EH (cell line): ENCODE results near the gene STRN.
"Not testable (repeated sequence)": the region's sequence is repeated elsewhere in the genome, so short reads cannot be mapped to it uniquely, and the experiment has no call there.

ENCODE experiments used
- DNase-seq: peaks from one replicate; pipeline ENCODE4 v3.0.0-alpha.2; 2015; ENCODE audit warnings: low read depth

The STRN gene

GRCh38 chr2:36964496-36965058, 1.8 kb downstream of the STRN start:
- DNase-seq: peak; percentile 6

GRCh38 chr2:36963734-36964133, 2.6 kb downstream of the STRN start:
- no peak for DNase-seq

GRCh38 chr2:36963106-36963505, 3.2 kb downstream of the STRN start:
- no peak for DNase-seq

DNA sequence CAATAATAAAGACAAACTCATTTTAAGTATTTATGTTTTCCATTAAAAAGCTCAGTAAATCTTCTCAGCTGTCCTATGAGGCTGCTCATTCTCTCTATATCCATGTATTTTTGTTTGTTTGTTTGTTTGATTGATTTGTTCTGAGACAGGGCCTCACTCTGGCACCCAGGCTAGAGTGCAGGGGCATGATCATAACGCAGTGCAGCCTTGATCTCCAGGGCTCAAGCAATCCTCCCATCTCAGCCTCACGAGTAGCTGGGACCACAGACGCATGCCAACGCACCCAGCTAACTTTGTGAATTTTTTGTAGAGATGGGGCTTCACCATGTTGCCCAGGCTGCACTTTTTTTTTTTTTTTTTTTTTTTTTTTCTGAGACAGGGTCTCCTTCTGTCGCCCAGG, 5.6 kb downstream of the STRN start:
- DNase-seq: no peak

DNA sequence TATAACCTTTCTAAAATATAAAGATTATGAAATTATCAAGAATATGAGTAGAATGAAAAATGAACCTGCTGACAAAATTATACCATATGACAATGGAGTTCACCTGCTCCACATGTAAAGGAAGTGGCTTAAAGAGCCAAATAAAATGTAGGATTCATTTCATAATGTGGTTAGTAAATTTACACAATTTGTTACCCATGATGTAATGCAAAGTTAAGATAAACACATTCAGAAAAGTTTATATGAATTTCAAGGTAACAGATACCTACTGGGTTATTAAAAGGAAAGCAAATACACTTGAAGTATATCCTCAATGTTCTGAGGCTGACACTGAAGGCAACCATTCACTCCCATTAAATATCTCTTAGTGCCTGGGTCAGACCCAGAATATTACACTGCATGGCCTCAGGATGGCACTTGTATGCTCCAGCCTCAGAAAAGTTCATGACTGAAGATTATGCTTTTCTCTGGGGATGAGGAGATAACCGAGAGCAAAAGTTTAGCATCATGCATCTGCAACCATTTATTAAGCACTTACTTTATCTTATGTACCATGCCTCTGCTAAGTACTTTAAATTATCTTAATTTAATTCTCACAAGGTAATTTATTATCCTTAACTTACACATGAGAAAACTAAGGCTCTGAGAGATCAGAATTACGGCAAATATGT, 6.2 kb downstream of the STRN start:
- DNase-seq: no peak

GRCh38 chr2:36954977-36955607, 11.2 kb downstream of the STRN start:
- DNase-seq: no peak

DNA sequence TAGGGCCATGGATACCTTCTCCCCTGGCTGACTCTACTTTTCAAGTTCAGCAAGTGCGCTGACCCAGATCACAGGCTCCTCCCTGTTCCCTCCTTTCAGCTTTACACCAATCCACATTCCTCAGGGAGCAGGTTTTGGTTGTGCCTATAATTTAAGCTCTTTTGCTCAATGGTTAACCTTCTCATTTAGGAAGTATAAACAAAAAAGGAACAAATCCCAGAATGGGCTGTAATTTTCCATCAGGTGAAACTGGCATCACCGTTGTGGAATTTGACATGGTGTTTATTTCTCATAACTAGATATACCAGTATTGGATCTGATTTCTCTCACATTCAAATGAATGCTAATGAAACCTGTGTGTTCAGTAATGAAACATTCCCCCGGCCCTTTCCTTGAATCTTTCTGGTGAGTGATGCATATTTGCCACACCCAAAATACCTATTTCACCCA, 13.6 kb downstream of the STRN start:
- no peak for DNase-seq

- peak; percentile 58 for DNase-seq
Observed at GRCh38 chr2:36951574-36951973, 14.8 kb downstream of the STRN start.

DNA sequence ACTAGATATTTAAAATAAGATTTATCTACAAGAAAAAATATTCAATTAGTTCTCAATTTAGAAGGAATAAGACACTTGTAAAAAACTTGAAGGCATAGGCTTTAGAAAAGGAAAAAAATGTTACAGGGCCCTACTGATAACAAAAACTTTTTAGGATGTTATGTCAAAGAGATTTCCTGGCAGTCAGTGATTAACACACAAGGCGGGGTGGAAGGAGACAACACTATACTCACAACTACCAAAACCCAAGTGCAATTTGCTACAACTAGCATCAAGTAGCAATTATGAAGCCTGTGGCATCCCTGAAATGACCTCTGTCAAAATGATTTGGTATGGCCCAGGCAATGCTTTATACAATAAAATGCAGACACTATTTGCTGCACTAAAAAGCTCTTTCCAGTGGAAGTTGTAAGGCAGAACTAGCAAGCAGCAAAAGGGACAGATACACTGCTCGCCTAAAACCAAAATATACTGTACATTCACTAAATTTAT, 15.3 kb downstream of the STRN start:
- peak; percentile 5 for DNase-seq

DNA sequence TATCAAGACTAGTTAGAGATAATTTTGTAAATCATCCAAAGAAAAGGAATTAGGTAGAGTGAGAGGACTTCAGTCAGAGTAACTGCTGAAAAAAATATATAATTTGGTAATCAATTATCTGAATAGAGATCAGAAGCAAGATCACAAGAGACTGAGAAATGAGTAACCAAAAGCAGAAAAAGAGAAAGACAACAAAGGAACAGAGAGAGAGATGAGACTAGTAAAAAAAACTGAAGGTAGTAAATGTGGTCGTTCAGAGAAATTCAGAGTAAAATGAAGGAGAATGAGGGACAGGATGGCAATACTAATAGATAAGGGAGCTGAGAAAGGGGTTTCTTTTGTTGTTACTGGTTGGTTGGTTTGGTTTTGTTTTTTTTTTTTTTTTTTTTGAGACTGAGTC, 16.5 kb downstream of the STRN start:
- no peak for DNase-seq

DNA sequence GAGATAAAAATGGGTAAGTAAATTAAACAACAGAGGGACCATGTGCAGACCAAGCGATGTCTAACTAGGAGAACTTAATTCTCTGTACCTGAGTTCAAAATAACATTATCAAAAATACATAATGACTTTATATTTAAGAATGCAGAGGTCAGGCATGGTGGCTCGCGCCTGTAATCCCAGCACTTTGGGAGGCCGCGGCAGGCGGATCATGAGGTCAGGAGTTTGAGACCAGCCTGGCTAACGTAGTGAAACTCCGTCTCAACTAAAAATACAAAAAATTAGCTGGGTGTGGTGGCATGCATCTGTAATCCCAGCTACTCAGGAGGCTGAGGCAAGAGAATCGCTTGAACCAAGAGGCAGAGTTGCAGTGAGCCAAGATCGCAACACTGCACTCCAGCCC, 21.1 kb downstream of the STRN start:
- DNase-seq: not testable (repeated sequence)

GRCh38 chr2:36941867-36942266, 24.5 kb downstream of the STRN start:
- DNase-seq: no peak

- DNase-seq: not testable (repeated sequence)
Observed at GRCh38 chr2:36936526-36936925, 29.8 kb downstream of the STRN start.

GRCh38 chr2:36931688-36932087, 34.6 kb downstream of the STRN start:
- DNase-seq: not testable (repeated sequence)

- DNase-seq: peak; percentile 73
Observed at GRCh38 chr2:36930787-36931410, 35.4 kb downstream of the STRN start.

DNA sequence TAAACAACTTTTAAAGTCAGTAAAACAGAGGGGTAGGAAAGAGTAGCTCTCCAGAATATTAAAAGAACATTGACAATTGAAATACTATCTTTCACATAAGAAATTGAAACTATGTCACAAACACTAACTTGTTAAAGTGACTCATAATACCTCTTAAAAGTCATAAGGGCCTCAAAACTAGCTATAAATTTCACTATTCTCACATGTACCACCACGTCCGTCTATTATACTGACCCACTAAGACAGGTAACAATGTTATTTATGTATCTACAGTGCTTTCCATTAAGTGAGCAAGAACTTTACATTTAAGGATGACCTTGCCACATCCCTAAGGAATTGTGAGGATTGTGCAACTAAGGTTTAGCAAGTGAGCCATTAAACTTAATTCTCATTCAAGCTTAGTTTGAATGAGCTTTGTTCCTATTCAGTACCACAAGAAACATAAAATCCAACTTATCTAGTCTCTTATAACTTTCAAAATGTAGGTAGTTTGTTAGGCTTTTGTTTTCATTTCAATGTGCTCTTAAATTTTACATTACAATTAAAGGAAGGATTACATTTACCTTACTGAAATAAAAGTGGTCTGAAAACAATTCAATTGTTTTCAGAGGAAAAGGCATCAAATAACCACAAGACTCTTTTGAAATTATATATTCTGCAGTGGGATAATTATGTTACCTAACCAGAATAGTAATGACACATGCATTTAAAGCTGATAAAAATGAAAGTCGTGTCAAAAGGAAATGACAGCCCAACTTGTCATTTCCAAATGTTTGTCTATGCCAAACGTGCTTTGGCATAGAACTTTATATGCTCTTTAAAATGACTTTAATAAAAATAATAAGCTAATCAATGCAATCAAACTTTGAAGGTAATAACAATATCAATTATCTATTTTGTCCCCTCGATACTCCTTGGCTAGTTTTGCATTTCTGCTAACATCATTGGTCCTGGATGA, 39.9 kb downstream of the STRN start:
- peak; percentile 26 for DNase-seq

DNA sequence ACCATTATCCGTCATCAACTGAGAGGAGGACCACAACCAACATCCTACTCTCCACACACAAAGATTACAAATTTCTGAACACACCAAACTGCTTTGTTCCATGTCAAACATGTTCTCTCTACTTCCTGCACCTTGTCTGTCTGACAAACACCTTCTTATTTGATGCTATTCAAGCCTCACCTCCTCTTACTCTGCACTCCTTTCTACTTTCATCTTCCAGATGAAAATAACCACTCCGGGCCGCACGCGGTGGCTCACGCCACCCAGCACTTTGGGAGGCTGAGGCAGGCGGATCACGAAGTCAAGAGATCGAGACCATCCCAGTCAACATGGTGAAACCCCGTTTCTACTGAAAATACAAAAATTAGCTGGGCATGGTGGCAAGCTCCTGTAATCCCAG, 43.7 kb downstream of the STRN start:
- not testable (repeated sequence) for DNase-seq

DNA sequence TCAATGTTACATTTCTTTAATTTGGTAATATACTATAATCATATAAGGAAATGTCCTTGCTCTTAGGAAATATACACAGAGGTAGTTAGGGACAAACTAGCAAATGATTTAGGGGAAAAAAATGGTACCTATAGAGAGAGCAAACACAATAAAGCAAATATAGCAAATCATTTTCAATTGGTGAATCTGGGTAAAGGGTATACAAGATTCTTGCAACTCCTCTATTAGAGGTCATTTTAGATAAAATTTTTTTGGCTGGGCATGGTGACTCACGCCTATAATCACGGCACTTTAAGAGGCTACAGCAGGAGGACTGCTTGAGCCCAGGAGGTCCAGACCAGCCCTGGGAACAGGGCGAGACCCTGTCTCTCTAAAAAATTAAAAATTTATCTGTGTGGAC, 44.4 kb downstream of the STRN start:
- DNase-seq: peak; percentile 16

DNA sequence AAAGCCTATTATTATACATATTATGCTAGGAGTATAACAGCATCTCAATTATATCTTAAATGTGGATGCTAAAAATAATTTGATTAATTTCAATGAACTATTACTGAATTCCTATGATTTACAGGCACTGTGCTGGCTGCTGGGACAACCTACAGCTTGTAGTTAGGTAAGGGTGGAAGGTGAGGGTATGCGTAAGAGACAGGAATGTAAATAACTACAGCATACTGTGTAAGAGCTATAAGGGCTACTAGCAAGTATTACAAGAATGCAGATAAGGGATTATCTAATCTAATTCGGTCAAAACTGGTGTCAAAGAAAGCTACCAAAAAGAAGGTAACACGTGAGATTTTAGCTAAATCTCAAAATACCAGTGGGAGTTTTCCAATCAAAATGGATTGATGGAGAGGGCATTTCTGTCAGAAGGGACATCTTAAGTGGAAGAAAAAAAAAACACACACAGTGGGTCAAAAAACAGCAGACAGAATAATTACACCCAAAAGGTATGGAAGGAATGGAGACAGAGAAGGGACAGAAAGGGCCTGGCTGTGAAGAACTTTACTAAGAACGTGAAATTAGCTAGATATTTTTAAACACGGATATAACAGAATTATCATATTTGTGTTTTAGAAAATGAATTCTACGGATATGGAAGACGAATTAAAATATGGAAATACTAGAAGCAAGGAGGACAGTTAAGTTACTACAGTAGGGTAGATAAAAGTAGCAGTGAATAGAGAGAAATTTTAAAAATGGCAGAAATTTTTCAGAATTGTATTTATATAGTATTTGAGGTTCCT, 47.1 kb downstream of the STRN start:
- DNase-seq: no peak

DNA sequence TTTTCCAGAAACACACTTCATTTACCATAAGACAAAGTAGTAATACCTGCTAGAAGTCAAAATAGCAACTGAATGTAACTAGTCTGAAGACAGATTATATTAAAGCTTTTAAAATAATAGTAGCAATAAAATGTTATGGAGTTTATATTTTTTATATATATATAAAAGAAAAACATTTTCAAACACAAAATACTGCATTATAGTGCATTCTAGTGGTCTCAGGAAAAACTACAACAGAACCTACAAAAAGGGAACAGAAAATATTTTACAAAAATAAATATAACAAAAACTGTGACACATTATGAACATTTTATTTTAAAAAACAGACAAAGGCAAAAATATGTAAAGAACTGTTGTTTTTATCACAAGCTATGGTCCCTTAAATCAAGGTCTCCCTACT, 48.0 kb downstream of the STRN start:
- DNase-seq: no peak

DNA sequence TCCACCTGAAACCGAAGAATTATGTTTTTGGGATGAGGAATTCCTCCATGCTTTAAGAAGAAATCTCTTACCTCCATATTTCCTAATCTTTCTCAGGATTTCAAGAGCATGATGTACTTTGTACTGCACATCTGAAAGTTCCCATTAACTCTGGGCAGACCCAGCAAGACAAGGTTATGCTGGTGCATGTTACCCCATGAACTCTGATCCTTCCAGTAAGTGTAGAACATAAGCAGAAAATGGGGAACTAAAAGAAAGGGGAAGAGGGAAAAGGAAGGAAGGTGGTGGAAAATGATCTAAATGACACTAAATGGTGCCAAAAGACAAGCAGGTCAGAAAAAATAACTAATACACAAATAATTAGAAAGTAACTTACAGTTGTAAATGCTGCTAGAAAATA, 50.7 kb downstream of the STRN start:
- no peak for DNase-seq
